IPS-NIHi11 (cell line): Measurements from ENCODE around the gene TMEM120B.
"Not testable (repeated sequence)": the region's sequence is repeated elsewhere in the genome, so short reads cannot be mapped to it uniquely, and the experiment has no call there.

ENCODE experiments used
- DNase-seq: peaks from one replicate; pipeline ENCODE4 v3.0.0; 2012; ENCODE audit warnings: mixed read lengths, low spot score

Gene TMEM120B

GRCh38 chr12:121709478-121709961 lies 3.0 kb upstream of the TMEM120B start:
- DNase-seq = no peak

GRCh38 chr12:121711361-121712189 lies 977 bp upstream of the TMEM120B start:
- DNase-seq = no peak

- peak; percentile 64 for DNase-seq
These were observed 427 bp upstream of the TMEM120B start for GRCh38 chr12:121712190-121712460.

GRCh38 chr12:121713257-121713777 lies 765 bp downstream of the TMEM120B start:
- DNase-seq = no peak

GRCh38 chr12:121713793-121714192 lies 1.2 kb downstream of the TMEM120B start:
- no peak for DNase-seq

- not testable (repeated sequence) for DNase-seq
These were observed 2.5 kb downstream of the TMEM120B start for GRCh38 chr12:121715055-121715454.

GRCh38 chr12:121715862-121716435 lies 3.4 kb downstream of the TMEM120B start:
- no peak for DNase-seq

- peak; percentile 41 for DNase-seq
These were observed 4.6 kb downstream of the TMEM120B start for GRCh38 chr12:121717041-121717699.

GRCh38 chr12:121718653-121719239 lies 6.2 kb downstream of the TMEM120B start:
- DNase-seq = no peak

GRCh38 chr12:121719926-121720414 lies 7.4 kb downstream of the TMEM120B start:
- DNase-seq = no peak

- DNase-seq = no peak
These were observed 8.2 kb downstream of the TMEM120B start for GRCh38 chr12:121720762-121721161.

- no peak for DNase-seq
These were observed 10.0 kb downstream of the TMEM120B start for GRCh38 chr12:121722511-121722910.

- no peak for DNase-seq
These were observed 10.6 kb downstream of the TMEM120B start for GRCh38 chr12:121723200-121723599.

- DNase-seq = no peak
These were observed 12.4 kb downstream of the TMEM120B start for GRCh38 chr12:121724925-121725324.

GRCh38 chr12:121725423-121725822 lies 12.9 kb downstream of the TMEM120B start:
- DNase-seq = no peak

- DNase-seq = no peak
These were observed 16.5 kb downstream of the TMEM120B start for GRCh38 chr12:121729021-121729420.

- no peak for DNase-seq
These were observed 18.9 kb downstream of the TMEM120B start for GRCh38 chr12:121731473-121731872.

GRCh38 chr12:121733849-121734248 lies 21.3 kb downstream of the TMEM120B start:
- DNase-seq = no peak

GRCh38 chr12:121738340-121738858 lies 25.8 kb downstream of the TMEM120B start:
- DNase-seq = no peak

GRCh38 chr12:121740847-121741246 lies 28.3 kb downstream of the TMEM120B start:
- no peak for DNase-seq

GRCh38 chr12:121741743-121742142 lies 29.2 kb downstream of the TMEM120B start:
- no peak for DNase-seq

GRCh38 chr12:121745545-121745944 lies 33.0 kb downstream of the TMEM120B start:
- not testable (repeated sequence) for DNase-seq
